GM18870 (cell line): Measurements from ENCODE around the gene CREB3L4.

Source experiments
- ATAC-seq: cut with Tn5 transposase; IDR thresholded peaks from one replicate; pipeline ENCODE4 v1.9.1; 2021; ENCODE audit warnings: moderate library complexity; ENCODE audit not compliant: unreplicated experiment

The CREB3L4 gene

GRCh38 chr1:153967107-153967999 is at the start of gene CREB3L4:
TSS of gene CREB3L4 (plus strand) at chr1:153967902. CDS start at chr1:153968526, 624 bp downstream.
- peak; percentile 72 for ATAC-seq

- ATAC-seq, result no peak
Observed at GRCh38 chr1:153919876-153920852, 47.5 kb upstream of the CREB3L4 start.

GRCh38 chr1:153921080-153921802 is 46.5 kb upstream of the CREB3L4 start:
- no peak for ATAC-seq

- ATAC-seq, result no peak
Observed at GRCh38 chr1:153921803-153922075, 46.0 kb upstream of the CREB3L4 start.

GRCh38 chr1:153922076-153922971 is 45.4 kb upstream of the CREB3L4 start:
- peak; percentile 9 for ATAC-seq

- peak; percentile 88 for ATAC-seq
Observed at GRCh38 chr1:153922972-153923925, 44.5 kb upstream of the CREB3L4 start, which contains the start of gene GATAD2B. TSS of gene GATAD2B (minus strand) at chr1:153922972. CDS start at chr1:153828347, 94,625 bp downstream.

- ATAC-seq, result no peak
Observed at GRCh38 chr1:153926405-153926804, 41.3 kb upstream of the CREB3L4 start.

GRCh38 chr1:153928245-153928644 is 39.5 kb upstream of the CREB3L4 start:
- ATAC-seq, result no peak

GRCh38 chr1:153928791-153929341 is 38.8 kb upstream of the CREB3L4 start:
- no peak for ATAC-seq

GRCh38 chr1:153929426-153929825 is 38.3 kb upstream of the CREB3L4 start:
- no peak for ATAC-seq

GRCh38 chr1:153929981-153930948 is 37.4 kb upstream of the CREB3L4 start:
- ATAC-seq, result no peak

- ATAC-seq, result no peak
Observed at GRCh38 chr1:153932156-153933131, 35.3 kb upstream of the CREB3L4 start.

- ATAC-seq, result no peak
Observed at GRCh38 chr1:153933430-153933829, 34.3 kb upstream of the CREB3L4 start.

- ATAC-seq, result no peak
Observed at GRCh38 chr1:153933955-153934354, 33.7 kb upstream of the CREB3L4 start.

GRCh38 chr1:153934746-153935145 is 33.0 kb upstream of the CREB3L4 start:
- no peak for ATAC-seq
